ENCODE data around the gene NEDD4L.

Gene NEDD4L

DNA sequence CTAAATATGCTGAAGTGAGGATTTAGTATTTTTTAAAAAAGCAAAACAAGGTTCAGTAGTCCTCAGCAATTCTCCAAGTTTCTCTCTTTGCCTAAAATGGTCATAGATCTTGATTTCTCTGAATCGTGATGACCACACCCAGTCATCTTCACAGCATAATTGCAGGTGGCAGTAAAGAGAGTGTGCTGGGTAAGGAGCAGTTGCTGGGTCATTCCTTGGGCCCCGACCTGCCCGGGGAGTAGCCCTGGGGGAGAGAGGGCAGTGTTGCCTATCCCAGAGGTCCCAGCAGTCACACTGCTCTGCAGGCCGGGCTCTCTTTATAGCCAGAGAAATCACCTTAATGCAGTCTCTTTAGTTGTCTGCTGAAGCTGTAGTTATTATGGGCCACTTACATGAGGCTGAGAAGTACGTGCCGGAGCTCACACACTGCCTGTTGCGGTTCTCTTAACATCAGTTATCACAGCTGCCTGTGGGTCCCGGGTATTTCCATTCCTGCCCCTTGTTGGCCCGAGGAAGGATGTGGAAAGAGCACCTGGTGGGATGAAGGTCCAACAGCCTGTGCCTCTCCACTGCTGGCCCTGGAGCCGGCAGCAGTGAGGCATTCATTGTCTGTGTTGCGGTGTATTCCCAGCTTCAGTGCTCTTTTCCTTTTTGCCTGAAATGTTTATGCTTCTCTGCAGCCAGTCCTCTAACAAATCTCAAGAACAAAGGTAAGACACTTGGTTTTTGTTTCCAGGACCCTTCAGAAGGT lies 354.8 kb downstream of the NEDD4L start:
- DNase-seq (ENCODE audit: low read depth): no peak

DNA sequence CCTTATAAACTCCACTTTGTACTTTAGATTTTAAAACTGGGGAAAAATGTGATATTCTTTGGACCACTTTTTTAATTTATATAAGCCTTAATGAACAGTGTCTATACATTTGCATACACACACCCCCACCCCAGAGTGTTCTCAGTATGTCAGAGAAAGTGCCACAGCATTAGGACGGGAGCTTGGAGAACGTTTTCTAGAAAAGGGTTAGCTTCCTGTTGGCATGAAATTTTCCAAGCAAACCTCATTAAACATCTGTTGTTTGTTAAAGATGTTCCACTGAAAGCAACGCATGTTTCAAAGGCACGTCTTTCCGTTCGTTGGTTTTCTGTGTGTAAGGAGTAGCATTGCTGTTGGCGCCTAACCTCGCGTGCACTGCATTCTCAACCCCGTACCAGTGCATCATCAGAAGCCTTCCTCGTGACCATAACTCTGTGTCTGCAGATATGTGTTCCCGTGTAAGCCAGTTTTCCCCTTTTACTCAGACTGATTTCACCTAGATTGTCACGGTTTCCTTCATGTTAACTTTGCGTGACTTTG lies 356.4 kb downstream of the NEDD4L start:
- no peak for DNase-seq (ENCODE audit: low read depth)

- no peak for DNase-seq (ENCODE audit: low read depth)
These were observed 357.2 kb downstream of the NEDD4L start for GRCh38 chr18:58401191-58401590.

DNA sequence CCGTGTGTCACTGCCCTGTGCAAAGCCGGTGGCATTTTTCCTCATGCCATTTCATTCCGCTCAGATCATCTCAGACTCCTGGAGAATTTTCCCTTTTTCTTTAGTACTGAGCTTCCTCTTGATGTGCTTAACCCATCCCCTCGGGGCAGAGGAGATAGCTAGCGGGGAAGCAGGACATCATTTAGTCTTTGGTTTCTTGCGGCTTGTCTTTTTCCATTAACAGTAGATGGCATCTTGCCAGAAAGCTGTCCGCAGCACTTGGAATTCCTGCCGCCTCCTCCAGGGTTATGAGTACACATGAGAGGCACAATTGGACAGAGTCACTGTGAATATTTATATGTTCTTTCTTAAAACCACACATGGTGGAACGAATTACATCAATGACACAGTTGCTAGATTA lies 358.2 kb downstream of the NEDD4L start:
- no peak for DNase-seq (ENCODE audit: low read depth)

GRCh38 chr18:58402951-58403702 lies 359.1 kb downstream of the NEDD4L start:
- no peak for DNase-seq (ENCODE audit: low read depth)

DNA sequence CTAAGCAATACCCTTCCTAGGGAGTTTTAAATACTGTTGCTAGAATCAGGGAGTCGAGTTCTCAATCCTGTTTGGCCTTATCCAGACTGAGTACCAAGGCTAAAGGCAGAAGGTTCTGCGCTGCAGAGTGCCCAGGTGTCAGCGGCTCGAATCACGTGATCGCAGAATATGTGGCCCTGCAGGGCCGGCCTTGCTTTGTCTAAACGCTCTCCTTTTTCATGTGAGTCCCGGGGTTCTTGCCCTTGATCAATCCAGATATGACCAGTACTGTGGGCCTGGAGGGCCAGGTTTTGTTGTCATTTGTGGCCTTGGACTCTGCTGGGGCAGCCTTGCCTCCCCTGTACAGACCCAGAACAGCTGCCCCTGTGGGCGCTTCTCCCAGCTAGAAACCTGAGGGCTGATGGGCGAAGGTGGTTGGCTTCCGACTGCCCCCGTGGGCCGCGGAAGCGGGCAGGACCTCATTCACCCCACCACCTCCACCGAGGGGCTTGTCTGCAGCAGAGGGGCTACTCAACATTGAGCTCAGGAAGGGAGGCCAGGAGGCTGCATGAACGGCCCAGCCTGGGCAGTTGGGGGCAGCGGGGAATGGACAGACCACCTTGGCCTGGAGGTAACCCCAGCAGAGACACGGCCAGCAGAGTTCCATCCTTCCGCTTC lies 359.9 kb downstream of the NEDD4L start:
- no peak for DNase-seq (ENCODE audit: low read depth)

DNA sequence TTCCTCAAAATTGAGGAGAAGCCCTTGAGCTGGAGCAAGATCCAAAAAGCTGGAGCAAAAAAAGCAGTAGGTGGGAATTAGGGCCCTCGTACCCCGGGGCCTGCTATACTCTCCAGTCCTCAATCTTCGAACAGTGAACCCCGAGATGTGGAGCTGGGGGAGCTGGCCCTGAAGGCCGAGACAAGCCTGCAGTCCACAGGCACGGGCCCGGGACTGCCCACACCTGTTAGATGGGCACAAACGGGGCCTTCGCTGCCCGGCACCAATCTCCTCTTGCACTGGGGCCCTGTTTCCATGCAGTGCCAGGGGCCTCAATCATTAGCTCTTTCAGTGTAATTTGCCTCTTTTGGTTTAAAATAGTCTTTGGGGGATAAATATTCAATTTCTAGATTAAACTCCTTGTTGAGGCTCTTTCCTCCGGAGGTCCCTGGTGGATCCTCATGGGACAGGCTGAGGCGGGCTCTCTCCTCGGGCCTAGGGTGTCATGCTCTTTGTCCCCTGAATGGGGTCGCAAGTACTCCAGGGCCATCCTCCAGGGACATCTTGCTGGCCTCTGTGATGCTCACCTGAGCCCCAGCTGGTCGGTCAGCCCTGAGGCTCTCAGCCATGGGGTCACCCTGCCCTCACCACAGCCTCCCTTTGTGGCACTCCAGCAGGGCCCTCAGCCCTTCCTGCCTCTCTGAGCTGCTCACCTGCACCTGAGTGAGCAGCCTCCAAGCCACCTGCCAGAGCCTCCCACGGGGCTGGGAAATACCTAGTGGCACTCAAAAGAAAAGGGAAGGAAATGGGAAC lies 361.3 kb downstream of the NEDD4L start:
- no peak for DNase-seq (ENCODE audit: low read depth)

DNA sequence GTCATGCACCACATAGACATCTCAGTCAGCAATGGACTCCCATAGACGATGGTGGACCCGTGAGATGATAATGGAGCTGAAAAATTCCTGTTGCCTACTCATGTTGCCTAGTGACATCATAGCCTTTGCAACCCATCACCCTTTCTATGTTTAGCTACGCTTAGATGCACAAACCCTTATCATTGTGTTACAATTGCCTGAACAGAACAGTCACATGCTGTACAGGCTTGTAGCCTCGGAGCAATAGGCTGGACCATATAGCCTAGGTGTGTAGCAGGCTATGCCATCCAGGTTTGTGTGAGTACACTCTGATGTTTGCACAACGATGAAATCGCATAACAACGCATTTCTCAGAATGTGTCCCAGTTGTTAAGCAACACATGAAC lies 363.2 kb downstream of the NEDD4L start:
- DNase-seq (ENCODE audit: low read depth): no peak

DNA sequence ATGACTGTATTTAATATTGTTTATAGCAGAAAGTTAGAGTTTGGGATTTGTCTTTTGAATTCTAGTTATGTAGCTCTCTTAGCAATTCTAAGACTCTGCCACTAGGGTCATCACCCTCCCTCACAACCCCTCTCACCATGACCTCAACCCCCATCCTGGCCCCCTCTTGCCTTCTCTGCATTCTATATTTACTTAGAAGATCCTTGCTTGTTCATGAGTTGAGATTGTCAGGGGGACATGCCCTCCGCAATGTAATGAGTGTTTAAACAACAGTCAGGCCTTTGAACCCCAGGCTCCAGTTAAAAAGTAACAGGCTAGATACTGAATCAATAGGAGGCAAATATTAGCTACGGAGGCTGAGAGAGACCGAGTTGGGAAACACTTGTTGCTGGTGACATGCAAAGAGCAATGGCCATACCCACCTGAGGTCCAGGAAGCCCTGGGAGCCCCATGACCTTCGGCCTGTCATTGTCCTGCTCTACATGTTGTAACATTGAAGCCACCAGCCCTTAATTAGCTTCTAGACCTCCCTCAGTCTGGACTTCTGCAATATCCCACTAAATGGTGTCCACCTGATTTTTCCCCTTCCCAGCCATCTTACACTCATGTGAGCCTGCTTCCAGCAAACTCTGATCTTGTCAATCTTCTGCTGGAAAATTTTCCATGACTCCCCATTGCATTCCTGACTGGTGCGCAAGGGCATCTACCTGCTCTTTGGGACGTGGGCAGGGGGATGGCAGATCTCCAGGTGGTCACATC lies 363.8 kb downstream of the NEDD4L start:
- DNase-seq (ENCODE audit: low read depth): no peak

DNA sequence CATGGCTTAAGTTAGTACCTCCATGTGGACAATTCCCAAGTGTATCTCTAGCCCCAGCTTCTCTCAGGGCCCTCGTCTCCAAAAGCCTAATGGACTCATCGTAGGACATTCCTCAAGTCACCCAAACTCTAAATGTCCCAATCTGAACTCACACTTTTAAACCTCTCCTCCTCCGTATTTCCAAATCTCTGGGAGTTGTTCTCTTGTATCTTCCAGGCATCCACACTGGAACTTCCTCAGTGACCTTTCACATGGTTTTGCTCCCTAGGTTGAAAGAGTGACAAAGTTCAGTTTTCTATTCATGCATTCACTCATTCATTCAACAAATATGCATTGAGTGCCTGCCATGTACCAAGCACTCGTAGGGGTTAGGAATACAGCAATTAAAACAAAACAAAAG lies 364.6 kb downstream of the NEDD4L start:
- DNase-seq (ENCODE audit: low read depth): no peak

DNA sequence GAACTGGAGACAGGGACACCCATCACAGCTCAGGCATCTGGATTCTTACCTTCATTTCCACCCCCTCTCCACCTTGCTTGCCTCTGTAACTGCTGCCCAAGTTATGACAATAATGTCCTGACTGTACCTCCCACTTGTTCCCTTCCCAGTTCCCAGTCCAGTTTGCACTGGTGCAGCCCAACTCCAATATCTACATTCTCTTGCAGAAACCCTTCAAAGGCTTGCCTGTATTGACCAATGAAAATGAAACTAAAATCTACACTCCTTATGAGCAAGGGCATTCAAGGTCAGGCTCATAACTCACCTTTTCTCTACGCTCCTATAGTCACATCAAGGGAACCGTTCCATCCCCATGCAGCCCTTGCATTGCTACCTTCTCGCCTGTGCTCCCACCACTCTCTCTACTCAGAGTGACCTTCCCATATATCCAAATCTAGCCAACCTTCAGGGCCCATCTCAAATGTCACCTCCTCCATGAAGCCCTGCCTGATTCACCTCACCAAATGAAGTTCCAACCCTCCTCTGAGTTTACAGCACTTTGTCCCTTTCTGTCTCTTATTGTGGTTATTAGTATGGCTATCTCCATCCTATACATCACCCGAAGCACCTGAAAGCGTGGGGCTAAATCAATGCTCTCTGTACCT lies 365.9 kb downstream of the NEDD4L start:
- no peak for DNase-seq (ENCODE audit: low read depth)

DNA sequence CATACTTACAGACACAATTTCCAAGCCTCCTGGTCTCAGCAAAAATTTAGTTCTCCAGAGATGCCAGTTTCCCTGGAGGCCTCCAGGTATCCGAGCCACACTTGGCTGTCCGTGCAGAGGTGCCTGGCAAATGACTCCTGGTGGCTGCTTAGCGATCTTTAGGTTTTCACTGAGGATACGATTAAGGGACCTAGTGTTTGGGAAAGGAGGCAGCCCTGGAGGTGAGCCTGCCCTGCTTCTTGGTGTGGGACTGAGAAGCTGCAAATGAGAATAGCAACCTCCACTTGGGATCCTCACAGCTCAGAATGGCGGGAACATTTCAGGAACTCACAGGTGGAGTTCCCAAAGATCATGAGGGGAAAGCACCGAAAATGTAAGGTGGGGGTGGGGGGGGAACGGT lies 367.3 kb downstream of the NEDD4L start:
- DNase-seq (ENCODE audit: low read depth): no peak

- no peak for DNase-seq (ENCODE audit: low read depth)
These were observed 369.0 kb downstream of the NEDD4L start for GRCh38 chr18:58412844-58413666.

DNA sequence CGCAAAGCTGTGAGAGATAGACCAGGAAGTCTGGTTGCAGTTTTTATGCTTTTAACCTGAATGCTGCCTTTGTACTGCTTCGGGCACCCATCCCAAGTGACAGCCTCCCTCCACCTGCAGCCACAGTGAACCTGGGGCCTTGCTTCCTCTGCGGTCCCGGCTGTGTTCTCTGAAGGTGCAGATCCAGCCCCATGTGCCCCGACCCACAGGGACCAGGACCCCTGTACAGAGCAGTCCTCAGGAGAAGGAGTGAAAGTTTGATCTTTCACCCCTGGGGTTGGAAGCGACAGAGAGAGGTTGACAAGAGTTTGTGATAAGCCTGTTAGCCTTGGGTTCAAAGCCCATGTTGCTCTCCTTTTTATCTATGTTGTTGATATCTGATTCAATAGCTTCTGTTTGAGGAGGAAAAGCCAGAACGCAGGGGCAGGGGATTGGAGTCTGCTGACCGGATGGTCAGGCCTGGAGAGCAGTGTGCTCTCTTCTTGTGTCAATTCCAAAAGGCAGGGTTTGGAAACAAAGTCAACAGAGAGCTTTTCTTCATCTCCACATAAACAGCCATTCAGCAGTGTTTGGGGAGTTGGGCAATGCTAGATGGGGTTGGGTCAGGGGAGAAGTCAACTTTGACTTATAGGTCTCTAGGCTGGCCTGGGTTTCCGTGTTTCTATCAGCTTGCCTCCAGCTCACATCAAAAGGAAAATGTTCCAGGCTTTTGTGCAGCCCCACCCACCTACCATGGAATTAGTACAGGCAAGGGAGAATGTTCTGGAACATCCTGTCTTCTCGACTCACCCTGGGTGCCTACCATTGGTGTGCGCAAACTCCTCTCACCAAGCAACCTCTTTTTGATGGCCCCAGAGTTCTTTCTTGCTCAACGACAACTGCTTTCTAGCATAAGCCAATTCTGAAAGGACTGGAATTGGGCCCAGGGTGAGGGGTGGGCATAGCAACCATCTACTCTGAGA lies 369.9 kb downstream of the NEDD4L start:
- no peak for DNase-seq (ENCODE audit: low read depth)

- no peak for DNase-seq (ENCODE audit: low read depth)
These were observed 372.1 kb downstream of the NEDD4L start for GRCh38 chr18:58416014-58416703.

DNA sequence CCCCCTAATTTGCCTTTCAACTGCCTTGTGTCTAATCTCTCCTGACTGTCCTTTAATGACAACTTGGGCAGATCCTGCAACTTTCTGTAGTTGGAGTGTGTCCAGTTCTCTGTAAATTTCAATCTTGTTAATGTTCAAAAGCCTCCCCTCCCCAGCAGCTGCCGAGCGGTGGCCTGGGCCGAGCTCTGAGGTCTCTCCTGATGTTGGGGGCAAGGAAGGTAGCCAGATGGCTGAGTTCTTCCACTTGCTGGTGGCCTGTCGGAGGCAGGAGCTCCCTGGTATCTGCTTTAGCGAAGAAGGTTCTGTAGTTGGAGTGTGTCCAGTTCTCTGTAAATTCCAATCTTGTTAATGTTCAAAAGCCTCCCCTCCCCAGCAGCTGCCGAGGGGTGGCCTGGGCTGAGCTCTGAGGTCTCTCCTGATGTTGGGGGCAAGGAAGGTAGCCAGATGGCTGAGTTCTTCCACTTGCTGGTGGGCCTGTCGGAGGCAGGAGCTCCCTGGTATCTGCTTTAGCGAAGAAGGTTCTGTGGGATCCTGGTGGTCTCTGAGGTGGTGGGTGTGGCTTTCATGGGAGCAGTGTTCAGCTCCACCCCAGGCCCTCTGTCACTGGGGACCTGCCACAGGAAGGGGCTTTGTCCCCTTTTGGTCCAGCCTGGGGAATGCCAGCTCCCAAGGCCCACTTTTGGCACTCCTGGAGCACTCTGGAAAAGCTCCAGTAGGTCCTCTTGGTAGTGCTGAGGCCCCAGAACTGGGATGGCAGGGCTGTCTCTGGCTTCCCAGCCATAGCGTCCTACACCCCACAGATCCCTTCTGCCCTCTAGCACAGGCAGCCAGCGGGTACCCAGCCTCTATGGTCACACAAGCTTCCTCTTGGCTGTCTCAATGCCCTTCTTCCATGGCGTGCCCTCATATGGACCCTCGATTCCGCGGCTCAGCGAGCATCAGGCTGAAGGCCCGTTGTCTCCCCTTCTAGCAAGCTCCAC lies 373.0 kb downstream of the NEDD4L start:
- DNase-seq (ENCODE audit: low read depth): no peak

- DNase-seq (ENCODE audit: low read depth): no peak
These were observed 373.7 kb downstream of the NEDD4L start for GRCh38 chr18:58417752-58418151.
